Trophoblast cell (in vitro differentiated cells and primary cell): ENCODE data around the gene RFXANK.
"Not testable (repeated sequence)": the region's sequence is repeated elsewhere in the genome, so short reads cannot be mapped to it uniquely, and the experiment has no call there.

Source experiments
- DNase-seq, 2 donors: peaks; one replicate each; pipeline ENCODE4 v3.0.0-alpha.2; 2016
- H2AFZ ChIP-seq: 2 replicates; pipeline ENCODE4 v1.6.1; 2013; ENCODE audit warnings: low read length, moderate library complexity, mild to moderate bottlenecking; ENCODE audit not compliant: insufficient read depth, poor library complexity
- H2AK5ac ChIP-seq: 2 replicates; pipeline ENCODE4 v1.6.1; 2013; ENCODE audit warnings: mild to moderate bottlenecking, low read length
- H2BK120ac ChIP-seq: 2 replicates; pipeline ENCODE4 v1.6.1; 2013; ENCODE audit warnings: low read length, mild to moderate bottlenecking, moderate library complexity; ENCODE audit not compliant: insufficient read depth, poor library complexity
- H2BK12ac ChIP-seq: 2 replicates; pipeline ENCODE4 v1.6.1; 2013; ENCODE audit warnings: mild to moderate bottlenecking, low read length, moderate library complexity
- H2BK5ac ChIP-seq: 2 replicates; pipeline ENCODE4 v1.6.1; 2013; ENCODE audit warnings: low read length, low read depth, moderate library complexity, mild to moderate bottlenecking; ENCODE audit not compliant: poor library complexity
- H3K14ac ChIP-seq: 2 replicates; pipeline ENCODE4 v1.6.1; 2013; ENCODE audit warnings: mild to moderate bottlenecking, low read length
- H3K18ac ChIP-seq: 2 replicates; pipeline ENCODE4 v1.6.1; 2013; ENCODE audit warnings: mild to moderate bottlenecking, low read length
- H3K23ac ChIP-seq: 2 replicates; pipeline ENCODE4 v1.6.1; 2013; ENCODE audit warnings: low read length
- H3K27ac ChIP-seq: 2 replicates; pipeline ENCODE4 v1.5.1; 2013; ENCODE audit warnings: low read depth, mild to moderate bottlenecking, inconsistent platforms, low read length, moderate library complexity
- H3K27me3 ChIP-seq: 2 replicates; pipeline ENCODE4 v1.6.1; 2013; ENCODE audit warnings: inconsistent platforms, mild to moderate bottlenecking, low read length, moderate library complexity; ENCODE audit not compliant: insufficient read depth
- H3K36me3 ChIP-seq, 2 experiments: 1 replicate in 1 of 2; 2 replicates in 1 of 2; pipeline ENCODE4 v1.6.1; 2013; ENCODE audit warnings: low read length in 2 of 2, mild to moderate bottlenecking in 2 of 2, moderate library complexity in 1 of 2; ENCODE audit not compliant: insufficient read depth in 2 of 2, control insufficient read depth in 1 of 2
- H3K4ac ChIP-seq: 2 replicates; pipeline ENCODE4 v1.6.1; 2013; ENCODE audit warnings: low read depth, mild to moderate bottlenecking, low read length, moderate library complexity
- H3K4me1 ChIP-seq, 2 experiments: 1 replicate in 1 of 2; 2 replicates in 1 of 2; pipeline ENCODE4 v1.6.1; 2013; ENCODE audit warnings: low read length in 2 of 2, mild to moderate bottlenecking in 2 of 2, moderate library complexity in 1 of 2; ENCODE audit not compliant: insufficient read depth in 2 of 2, control insufficient read depth in 1 of 2
- H3K4me2 ChIP-seq: 2 replicates; pipeline ENCODE4 v1.6.1; 2013; ENCODE audit warnings: inconsistent platforms, mild to moderate bottlenecking, low read length, moderate library complexity
- H3K4me3 ChIP-seq: 2 replicates; pipeline ENCODE4 v1.5.1; 2013; ENCODE audit warnings: mild to moderate bottlenecking, low read depth, low read length, inconsistent platforms
- H3K79me1 ChIP-seq: one replicate; pipeline ENCODE4 v1.6.1; 2013; ENCODE audit warnings: low read length
- H3K79me2 ChIP-seq: 2 replicates; pipeline ENCODE4 v1.6.1; 2013; ENCODE audit warnings: low read length, mild to moderate bottlenecking; ENCODE audit not compliant: control insufficient read depth, insufficient read depth, poor library complexity
- H3K9ac ChIP-seq: 2 replicates; pipeline ENCODE4 v1.6.1; 2013; ENCODE audit warnings: mild to moderate bottlenecking, low read length
- H3K9me3 ChIP-seq: 2 replicates; pipeline ENCODE4 v1.6.1; 2013; ENCODE audit warnings: low read depth, mild to moderate bottlenecking, control low read depth, inconsistent platforms, low read length; ENCODE audit not compliant: insufficient read depth
- H4K12ac ChIP-seq: 2 replicates; pipeline ENCODE4 v1.6.1; 2013; ENCODE audit warnings: low read depth, mild to moderate bottlenecking, low read length, moderate library complexity
- H4K8ac ChIP-seq: 2 replicates; pipeline ENCODE4 v1.6.1; 2013; ENCODE audit warnings: low read depth, mild to moderate bottlenecking, low read length, moderate library complexity
- H4K91ac ChIP-seq: one replicate; pipeline ENCODE4 v1.6.1; 2013; ENCODE audit warnings: low read depth, mild to moderate bottlenecking, low read length, moderate library complexity
- WGBS: extraction: QIAGEN DNeasy Blood & Tissue Kit; methylation state at CpG from one replicate; pipeline ENCODE4 v1.1.7; 2013; ENCODE audit warnings: missing lambda C conversion rate; ENCODE audit not compliant: insufficient read length, insufficient coverage; ENCODE audit errors: extremely low coverage; 5-methylcytosine and 5-hydroxymethylcytosine counted together

The RFXANK gene

DNA sequence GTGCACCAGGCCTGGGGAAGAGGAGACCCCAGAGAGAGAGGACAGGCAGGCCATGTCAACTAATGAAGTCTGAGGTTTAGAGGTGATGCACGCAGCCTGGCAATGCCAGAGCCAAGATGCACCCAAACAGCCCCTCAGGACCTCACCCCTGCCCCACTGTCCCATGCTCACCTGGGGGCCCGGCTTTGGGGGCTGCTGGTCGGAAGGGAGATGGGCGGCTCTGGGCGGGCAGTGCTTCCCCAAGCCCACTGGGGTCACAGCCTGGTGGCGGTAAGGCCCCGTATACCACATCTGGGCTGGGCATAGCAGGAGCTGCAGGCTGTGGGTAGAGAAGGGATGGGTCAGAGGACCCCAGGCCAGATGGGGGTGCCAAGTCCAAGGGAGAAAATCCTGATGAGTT, 45.2 kb upstream of the RFXANK start:
- no peak overlapping the region for H3K4me3 ChIP-seq
- no peaks in the 10 kb centered on the region for H3K9me3 ChIP-seq
- no peaks in the 10 kb centered on the region for H3K79me2 ChIP-seq
- H2BK12ac ChIP-seq, result no peak overlapping the region
- no peak for DNase-seq
- no peak overlapping the region for H3K27ac ChIP-seq
- no peak overlapping the region for H3K14ac ChIP-seq
- no peak overlapping the region for H4K12ac ChIP-seq
- no peaks in the 10 kb centered on the region for H3K4me1 ChIP-seq
- H3K36me3 ChIP-seq, result peaks cover 2 to 4% of the 10 kb centered on the region in 2 experiments
- no peak overlapping the region for H3K4ac ChIP-seq
- H3K79me1 ChIP-seq, result no peaks in the 10 kb centered on the region
- H2BK120ac ChIP-seq, result no peak overlapping the region
- no peak overlapping the region for H3K23ac ChIP-seq
- H3K4me2 ChIP-seq, result no peak overlapping the region
- no peak overlapping the region for H4K91ac ChIP-seq
- no peak overlapping the region for H2BK5ac ChIP-seq
- H3K27me3 ChIP-seq, result no peaks in the 10 kb centered on the region
- H4K8ac ChIP-seq, result no peak overlapping the region
- H2AK5ac ChIP-seq, result no peak overlapping the region
- no peak overlapping the region for H2AFZ ChIP-seq
- WGBS, result no CpG with 5 or more reads among the region's 7 CpGs
- no peak overlapping the region for H3K18ac ChIP-seq
- no peak overlapping the region for H3K9ac ChIP-seq

DNA sequence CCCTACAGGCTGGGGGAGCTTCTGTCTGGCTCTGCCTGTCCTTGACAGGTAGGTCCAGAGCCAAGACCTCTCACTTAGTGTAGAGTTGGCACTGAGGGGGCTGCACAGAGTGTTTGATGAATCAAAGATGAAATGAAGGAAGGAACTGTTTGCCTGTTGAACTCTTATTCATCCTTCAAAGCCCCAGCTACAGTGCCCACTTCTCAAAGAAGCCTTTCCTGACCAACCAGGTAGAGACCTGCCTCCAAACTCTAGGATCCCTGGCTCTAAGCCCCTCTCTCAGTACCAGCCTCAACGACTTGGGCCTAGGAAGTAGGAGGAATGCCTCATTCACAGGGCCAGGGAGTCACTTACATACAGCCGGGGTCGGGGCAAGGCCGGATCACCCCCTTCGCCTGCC, 44.7 kb upstream of the RFXANK start:
- no peak overlapping the region for H2AK5ac ChIP-seq
- H4K12ac ChIP-seq, result no peak overlapping the region
- H3K79me2 ChIP-seq, result no peaks in the 10 kb centered on the region
- WGBS, result no CpG with 5 or more reads among the region's 5 CpGs
- H3K27me3 ChIP-seq, result no peaks in the 10 kb centered on the region
- H3K23ac ChIP-seq, result no peak overlapping the region
- no peaks in the 10 kb centered on the region for H3K9me3 ChIP-seq
- no peaks in the 10 kb centered on the region for H3K4me1 ChIP-seq
- DNase-seq, result no peak
- no peak overlapping the region for H2AFZ ChIP-seq
- H3K27ac ChIP-seq, result no peak overlapping the region
- H4K91ac ChIP-seq, result no peak overlapping the region
- no peak overlapping the region for H2BK120ac ChIP-seq
- H3K9ac ChIP-seq, result no peak overlapping the region
- H3K36me3 ChIP-seq, result peaks cover 2 to 4% of the 10 kb centered on the region in 2 experiments
- H3K4me2 ChIP-seq, result no peak overlapping the region
- H3K4ac ChIP-seq, result no peak overlapping the region
- no peak overlapping the region for H3K4me3 ChIP-seq
- H2BK5ac ChIP-seq, result no peak overlapping the region
- no peak overlapping the region for H2BK12ac ChIP-seq
- H3K79me1 ChIP-seq, result no peaks in the 10 kb centered on the region
- no peak overlapping the region for H3K18ac ChIP-seq
- no peak overlapping the region for H3K14ac ChIP-seq
- H4K8ac ChIP-seq, result no peak overlapping the region

DNA sequence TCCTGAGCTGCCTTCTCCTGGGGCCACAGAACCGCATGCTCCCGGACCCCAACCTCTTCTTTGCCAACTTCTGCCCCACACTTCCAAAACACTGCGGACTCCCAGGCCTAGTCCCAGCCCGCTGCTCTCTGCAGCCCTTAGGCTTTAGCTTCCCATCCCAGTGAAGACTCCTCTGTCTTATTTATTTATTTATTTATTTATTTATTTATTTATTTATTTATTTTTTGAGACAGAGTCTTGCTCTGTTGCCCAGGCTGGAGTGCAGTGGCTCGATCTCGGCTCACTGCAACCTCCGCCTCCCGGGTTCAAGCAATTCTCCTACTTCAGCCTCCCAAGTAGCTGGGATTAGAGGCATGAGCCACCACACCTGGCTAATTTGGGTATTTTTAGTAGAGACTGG, 43.6 kb upstream of the RFXANK start:
- not testable (repeated sequence) for H4K91ac ChIP-seq, H3K36me3 ChIP-seq, H3K14ac ChIP-seq, H3K9ac ChIP-seq, DNase-seq, H3K4ac ChIP-seq, H3K79me2 ChIP-seq, H3K4me3 ChIP-seq, H2BK12ac ChIP-seq, H4K8ac ChIP-seq, H3K27ac ChIP-seq, H2AFZ ChIP-seq, H3K4me2 ChIP-seq, H2BK120ac ChIP-seq, H2BK5ac ChIP-seq, H3K27me3 ChIP-seq, H2AK5ac ChIP-seq, H3K4me1 ChIP-seq, H3K9me3 ChIP-seq, H4K12ac ChIP-seq, H3K79me1 ChIP-seq, H3K18ac ChIP-seq, H3K23ac ChIP-seq
- WGBS, result no CpG with 5 or more reads among the region's 8 CpGs

DNA sequence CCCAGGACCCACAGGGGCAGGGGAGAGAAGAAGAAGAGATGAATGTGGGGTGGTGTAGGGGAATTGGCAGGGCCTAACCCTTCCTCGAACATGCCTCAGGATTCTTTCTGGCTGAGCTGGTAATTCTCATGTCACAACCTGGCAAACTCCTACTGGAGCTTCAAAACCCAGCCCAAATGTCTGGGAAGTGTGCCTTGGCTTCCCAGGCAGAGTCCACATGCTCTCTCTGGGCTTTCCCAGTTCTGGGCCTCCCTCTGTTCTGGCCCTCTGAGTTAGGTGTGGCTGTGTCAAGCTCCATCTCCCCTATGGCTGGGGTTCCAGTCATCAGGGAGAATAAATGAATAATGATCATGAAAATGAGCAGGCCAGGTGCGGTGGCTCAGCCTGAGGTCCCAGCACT, 42.6 kb upstream of the RFXANK start:
- no peaks in the 10 kb centered on the region for H3K79me1 ChIP-seq
- no peak overlapping the region for H3K4me2 ChIP-seq
- DNase-seq, result no peak
- H3K9ac ChIP-seq, result no peak overlapping the region
- H2BK12ac ChIP-seq, result no peak overlapping the region
- H2BK5ac ChIP-seq, result no peak overlapping the region
- H3K23ac ChIP-seq, result no peak overlapping the region
- no CpG with 5 or more reads among the region's 2 CpGs for WGBS
- peaks cover 2 to 4% of the 10 kb centered on the region in 2 experiments for H3K36me3 ChIP-seq
- no peak overlapping the region for H3K4me3 ChIP-seq
- H3K14ac ChIP-seq, result no peak overlapping the region
- H3K18ac ChIP-seq, result no peak overlapping the region
- no peak overlapping the region for H4K91ac ChIP-seq
- H2BK120ac ChIP-seq, result no peak overlapping the region
- no peaks in the 10 kb centered on the region for H3K9me3 ChIP-seq
- no peak overlapping the region for H4K8ac ChIP-seq
- H4K12ac ChIP-seq, result no peak overlapping the region
- no peak overlapping the region for H3K4ac ChIP-seq
- H2AK5ac ChIP-seq, result no peak overlapping the region
- no peaks in the 10 kb centered on the region for H3K79me2 ChIP-seq
- no peaks in the 10 kb centered on the region for H3K27me3 ChIP-seq
- no peaks in the 10 kb centered on the region for H3K4me1 ChIP-seq
- H3K27ac ChIP-seq, result no peak overlapping the region
- H2AFZ ChIP-seq, result no peak overlapping the region
